BLaER1 (cell line): Measurements from ENCODE around the gene ATL2.

Source experiments
- H3K27ac ChIP-seq: shearing (Covaris generic); formaldehyde crosslinking; 2 replicates; pipeline ENCODE4 v1.8.1; 2022
- H3K27me3 ChIP-seq: shearing (Covaris generic); formaldehyde crosslinking; 2 replicates; pipeline ENCODE4 v1.8.1; 2022
- H3K36me3 ChIP-seq: shearing (Covaris generic); formaldehyde crosslinking; 2 replicates; pipeline ENCODE4 v1.8.1; 2022
- H3K4me1 ChIP-seq: shearing (Covaris generic); formaldehyde crosslinking; 2 replicates; pipeline ENCODE4 v1.8.1; 2022
- H3K4me2 ChIP-seq: shearing (Covaris generic); formaldehyde crosslinking; 2 replicates; pipeline ENCODE4 v1.8.1; 2022
- H3K4me3 ChIP-seq: shearing (Covaris generic); formaldehyde crosslinking; 2 replicates; pipeline ENCODE4 v1.8.1; 2022
- H3K9ac ChIP-seq: shearing (Covaris generic); formaldehyde crosslinking; 2 replicates; pipeline ENCODE4 v1.8.1; 2022
- H3K9me3 ChIP-seq: shearing (Covaris generic); formaldehyde crosslinking; 2 replicates; pipeline ENCODE4 v1.8.1; 2022
- H4K20me1 ChIP-seq: shearing (Covaris generic); formaldehyde crosslinking; 2 replicates; pipeline ENCODE4 v1.8.1; 2022
- Cebpa-rat ChIP-seq: shearing (Covaris generic); IDR thresholded peaks from 2 replicates; pipeline ENCODE4 v1.8.1; 2022

The ATL2 gene

GRCh38 chr2:38374984-38375383, 2.1 kb downstream of the ATL2 start:
- Histone ChIP-seq H3K27ac (peak overlapping the region; percentile 9; the same call in 1 of the 2 replicates), H3K36me3 (peaks cover 11% of the 10 kb centered on the region; the same call in 1 of the 2 replicates), H3K27me3 (no peaks in the 10 kb centered on the region), H3K9ac (peak overlapping the region; percentile 98; the same call in 1 of the 2 replicates), H4K20me1 (peaks cover 70% of the 10 kb centered on the region), H3K4me3 (peak overlapping the region; percentile 94), H3K4me2 (peak overlapping the region; percentile 85), H3K4me1 (peaks cover 41% of the 10 kb centered on the region), H3K9me3 (peaks cover 4% of the 10 kb centered on the region; the same call in 1 of the 2 replicates)
- TF ChIP-seq Cebpa-rat: no peak

- Histone ChIP-seq H3K4me3 (no peak overlapping the region), H3K9me3 (peaks cover 4% of the 10 kb centered on the region; the same call in 1 of the 2 replicates), H3K4me1 (peaks cover 27% of the 10 kb centered on the region), H3K27me3 (no peaks in the 10 kb centered on the region), H4K20me1 (peaks cover 100% of the 10 kb centered on the region), H3K36me3 (peaks cover 11% of the 10 kb centered on the region; the same call in 1 of the 2 replicates), H3K27ac (no peak overlapping the region), H3K9ac (no peak overlapping the region), H3K4me2 (no peak overlapping the region)
- TF ChIP-seq Cebpa-rat: no peak
Observed at GRCh38 chr2:38371235-38371634, 5.8 kb downstream of the ATL2 start.

- Histone ChIP-seq H3K4me2 (no peak overlapping the region), H3K9ac (no peak overlapping the region), H3K4me3 (no peak overlapping the region), H3K27ac (no peak overlapping the region), H3K4me1 (peaks cover 26% of the 10 kb centered on the region), H3K36me3 (peaks cover 15% of the 10 kb centered on the region; the same call in 1 of the 2 replicates), H4K20me1 (peaks cover 100% of the 10 kb centered on the region), H3K9me3 (peaks cover 4% of the 10 kb centered on the region; the same call in 1 of the 2 replicates), H3K27me3 (no peaks in the 10 kb centered on the region)
- TF ChIP-seq Cebpa-rat: no peak
Observed at GRCh38 chr2:38370664-38371063, 6.4 kb downstream of the ATL2 start.

GRCh38 chr2:38362232-38362631, 14.8 kb downstream of the ATL2 start:
- Histone ChIP-seq H3K36me3 (peaks cover 32% of the 10 kb centered on the region), H3K4me3 (no peak overlapping the region), H3K27ac (no peak overlapping the region), H4K20me1 (peaks cover 95% of the 10 kb centered on the region), H3K9me3 (peaks cover 4% of the 10 kb centered on the region; the same call in 1 of the 2 replicates), H3K4me2 (no peak overlapping the region), H3K4me1 (no peaks in the 10 kb centered on the region), H3K27me3 (no peaks in the 10 kb centered on the region), H3K9ac (no peak overlapping the region)
- TF ChIP-seq Cebpa-rat: no peak

GRCh38 chr2:38360177-38360576, 16.9 kb downstream of the ATL2 start:
- Histone ChIP-seq H3K4me1 (no peaks in the 10 kb centered on the region), H3K27ac (no peak overlapping the region), H3K9me3 (no peaks in the 10 kb centered on the region; the same call in 1 of the 2 replicates), H3K36me3 (peaks cover 35% of the 10 kb centered on the region), H3K9ac (no peak overlapping the region), H3K4me3 (no peak overlapping the region), H3K4me2 (no peak overlapping the region), H3K27me3 (no peaks in the 10 kb centered on the region), H4K20me1 (peaks cover 82% of the 10 kb centered on the region)
- TF ChIP-seq Cebpa-rat: no peak

GRCh38 chr2:38353402-38353801, 23.7 kb downstream of the ATL2 start:
- no peak overlapping the region for H3K4me3 ChIP-seq

GRCh38 chr2:38352336-38352735, 24.7 kb downstream of the ATL2 start:
- Histone ChIP-seq H3K9ac (no peak overlapping the region), H4K20me1 (peaks cover 71% of the 10 kb centered on the region), H3K4me1 (no peaks in the 10 kb centered on the region), H3K27me3 (no peaks in the 10 kb centered on the region), H3K27ac (no peak overlapping the region), H3K36me3 (peaks cover 63% of the 10 kb centered on the region), H3K4me3 (no peak overlapping the region), H3K9me3 (peaks cover 22% of the 10 kb centered on the region), H3K4me2 (no peak overlapping the region)
- no peak for TF ChIP-seq Cebpa-rat

More at GRCh38 chr2:38353402-38353801, 23.7 kb downstream of the ATL2 start:
- peaks cover 64% of the 10 kb centered on the region for H3K36me3 ChIP-seq
- peaks cover 69% of the 10 kb centered on the region for H4K20me1 ChIP-seq
- no peak overlapping the region for H3K27ac ChIP-seq
- H3K9ac ChIP-seq: no peak overlapping the region
- no peaks in the 10 kb centered on the region for H3K4me1 ChIP-seq
- peaks cover 22% of the 10 kb centered on the region for H3K9me3 ChIP-seq
- no peaks in the 10 kb centered on the region for H3K27me3 ChIP-seq
- TF ChIP-seq Cebpa-rat: no peak
- H3K4me2 ChIP-seq: no peak overlapping the region

GRCh38 chr2:38345323-38346038, 31.6 kb downstream of the ATL2 start:
- Histone ChIP-seq H3K27ac (no peak overlapping the region), H3K4me3 (no peak overlapping the region), H3K4me2 (no peak overlapping the region), H3K36me3 (peaks cover 88% of the 10 kb centered on the region), H3K4me1 (no peaks in the 10 kb centered on the region), H3K27me3 (no peaks in the 10 kb centered on the region), H4K20me1 (peaks cover 64% of the 10 kb centered on the region), H3K9me3 (peaks cover 19% of the 10 kb centered on the region), H3K9ac (no peak overlapping the region)
- no peak for TF ChIP-seq Cebpa-rat

- H3K9me3 ChIP-seq: peaks cover 12% of the 10 kb centered on the region; the same call in 1 of the 2 replicates
- TF ChIP-seq Cebpa-rat: no peak
- H3K27me3 ChIP-seq: no peaks in the 10 kb centered on the region
- no peak overlapping the region for H3K27ac ChIP-seq
- H4K20me1 ChIP-seq: peaks cover 60% of the 10 kb centered on the region
- H3K4me1 ChIP-seq: no peaks in the 10 kb centered on the region
- peaks cover 88% of the 10 kb centered on the region for H3K36me3 ChIP-seq
- no peak overlapping the region for H3K9ac ChIP-seq
- H3K4me3 ChIP-seq: no peak overlapping the region
- H3K4me2 ChIP-seq: no peak overlapping the region
Observed at GRCh38 chr2:38344813-38345212, 32.3 kb downstream of the ATL2 start.

GRCh38 chr2:38343212-38343611, 33.9 kb downstream of the ATL2 start:
- Histone ChIP-seq H3K36me3 (peaks cover 99% of the 10 kb centered on the region), H4K20me1 (peaks cover 60% of the 10 kb centered on the region), H3K4me1 (no peaks in the 10 kb centered on the region), H3K9me3 (peaks cover 9% of the 10 kb centered on the region; the same call in 1 of the 2 replicates), H3K27me3 (no peaks in the 10 kb centered on the region), H3K27ac (no peak overlapping the region), H3K4me3 (no peak overlapping the region), H3K9ac (no peak overlapping the region), H3K4me2 (no peak overlapping the region)
- no peak for TF ChIP-seq Cebpa-rat
